AG04450 (cell line): ENCODE data around the gene MRTFA. TPM values are rescaled to one million over a fixed set of nuclear protein-coding genes. Genes with fewer than 3 reads are reported as not detected.

Experiments used
- CTCF ChIA-PET: fragments of 300-600, 350-600 bp; formaldehyde crosslinking; extraction: SDS; loops from one replicate; lab custom pipeline; 2022; ENCODE audit warnings: antibody characterized with exemption, inconsistent platforms; lab: Charles Lee
- POLR2A ChIA-PET: fragments of 350-600 bp; formaldehyde crosslinking; extraction: SDS; loops from one replicate; lab custom pipeline; 2021; ENCODE audit warnings: antibody characterized with exemption, inconsistent platforms; lab: Yijun Ruan, JAX
- DNase-seq: peaks from one replicate; pipeline ENCODE4 v3.0.0-alpha.2; 2011; ENCODE audit warnings: low read depth, low spot score
- H3K27ac ChIP-seq: one replicate; pipeline ENCODE4 v1.5.1; 2012; ENCODE audit warnings: low read depth, low read length, control low read depth
- H3K27me3 ChIP-seq: one replicate; pipeline ENCODE4 v1.6.0; 2012; ENCODE audit warnings: low read length; ENCODE audit not compliant: control insufficient read depth, insufficient read depth
- H3K4me3 ChIP-seq: 2 replicates; pipeline ENCODE4 v1.5.1; 2011; ENCODE audit warnings: mild to moderate bottlenecking, low read depth, low read length, control low read depth
- H3K9me3 ChIP-seq: 2 replicates; pipeline ENCODE4 v1.5.1; 2012; ENCODE audit warnings: low read length; ENCODE audit not compliant: control insufficient read depth, insufficient read depth
- CTCF ChIP-seq: IDR thresholded peaks from 2 replicates; pipeline ENCODE4 v1.5.1; 2011; ENCODE audit warnings: low read depth, low read length, control low read depth, inconsistent platforms
- polyA plus RNA-seq: library from polyadenylated mRNA; depleted of rRNA; stranded (reverse); fragments of >200 nt; gene quantifications from 2 replicates; pipeline ENCODE4 v1.2.3, GENCODE V29; 2011

MRTFA gene
- polyA plus RNA-seq, 1 experiment: 6.8 TPM

DNA sequence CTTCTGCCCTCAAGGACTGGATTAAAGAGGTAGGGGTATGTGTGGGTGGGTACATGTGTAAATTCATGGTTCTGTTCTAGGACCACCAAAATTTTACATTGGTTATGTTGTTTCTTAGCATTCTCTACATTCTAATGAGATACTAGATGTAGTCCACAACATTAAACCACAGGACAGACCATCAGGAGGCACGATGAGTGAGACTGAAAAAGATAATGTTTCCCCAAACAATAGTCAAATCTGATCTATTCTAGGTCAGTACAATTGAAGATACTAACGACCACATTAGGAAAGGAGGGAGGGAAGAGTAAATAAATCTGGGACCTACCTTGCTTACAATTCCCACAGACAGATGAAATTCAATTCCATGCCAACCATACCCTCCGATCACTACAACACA, 42.2 kb downstream of the MRTFA start:
- DNase-seq: no peak
- Histone ChIP-seq H3K9me3 (no peaks in the 10 kb centered on the region), H3K4me3 (no peak overlapping the region), H3K27ac (no peak overlapping the region), H3K27me3 (no peaks in the 10 kb centered on the region)
- no peak for TF ChIP-seq CTCF
- CTCF ChIA-PET: interaction anchor here (0.8 kb wide), 1 partner anchor 11 kb away, joined by 3 read pairs; no protein-coding TSS in a partner anchor
- POLR2A ChIA-PET: no interaction called here

DNA sequence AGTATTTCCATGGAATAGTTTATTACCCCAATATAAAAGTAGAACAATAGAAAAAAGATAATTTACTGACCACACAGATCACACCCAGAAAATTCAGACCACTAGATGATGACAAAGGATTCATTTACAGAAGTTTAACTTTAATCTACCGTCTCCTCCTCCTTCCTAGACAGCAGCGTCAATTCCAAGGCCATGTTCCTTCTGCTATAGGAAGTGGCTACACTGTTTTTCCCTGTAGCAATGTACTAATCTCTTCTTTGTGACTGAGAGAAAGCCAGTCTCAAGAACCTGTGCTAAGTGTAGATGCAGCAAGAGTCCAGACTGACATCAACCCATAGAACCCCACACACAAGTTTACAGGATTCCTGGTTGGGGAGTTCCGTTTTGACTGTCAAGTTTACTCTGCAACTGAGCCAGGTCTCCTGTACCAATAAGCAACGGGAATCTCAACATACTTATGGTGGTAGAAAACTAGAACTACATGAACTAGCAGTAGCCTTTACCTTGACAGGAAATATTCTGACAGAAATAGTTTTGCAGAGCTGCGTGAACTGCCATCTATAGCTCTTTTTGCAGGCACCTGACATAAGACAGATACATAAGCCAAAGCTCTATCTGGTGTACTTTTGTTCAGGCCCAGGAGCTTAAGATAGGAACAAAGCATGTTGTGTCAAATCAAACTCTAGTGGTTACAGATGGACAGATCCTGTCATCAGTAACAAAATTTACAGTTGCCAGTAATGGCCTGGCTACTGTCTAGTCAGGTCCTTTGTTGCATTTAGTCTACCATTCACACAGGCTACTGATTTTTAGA, 42.9 kb downstream of the MRTFA start:
- CTCF ChIA-PET: interaction anchor here (0.8 kb wide), 1 partner anchor 12 kb away, joined by 3 read pairs; no protein-coding TSS in a partner anchor
- POLR2A ChIA-PET: no interaction called here

GRCh38 chr22:40592352-40593113, 44.0 kb downstream of the MRTFA start:
- ChIA-PET POLR2A (no interaction called here), CTCF (interaction anchor here (0.7 to 0.9 kb wide), 2 partner anchors 15 to 80 kb away, joined by 3 read pairs; no protein-coding TSS in a partner anchor)
- no peaks in the 10 kb centered on the region for H3K9me3 ChIP-seq
- H3K27ac ChIP-seq: no peak overlapping the region
- no peaks in the 10 kb centered on the region for H3K27me3 ChIP-seq
- H3K4me3 ChIP-seq: no peak overlapping the region
- no peak for TF ChIP-seq CTCF
- DNase-seq: no peak

More for the DNA sequence above, 42.9 kb downstream of the MRTFA start:
- TF ChIP-seq CTCF: no peak
- Histone ChIP-seq H3K27ac (no peak overlapping the region), H3K27me3 (no peaks in the 10 kb centered on the region), H3K4me3 (no peak overlapping the region), H3K9me3 (no peaks in the 10 kb centered on the region)
- DNase-seq: no peak

- no peaks in the 10 kb centered on the region for H3K27me3 ChIP-seq
- no peak overlapping the region for H3K4me3 ChIP-seq
- POLR2A ChIA-PET: interaction anchor here (1.1 to 1.3 kb wide), 2 partner anchors 9 to 48 kb away, joined by 3 to 4 read pairs; partner anchors contain the start of gene MRTFA
- no peak for TF ChIP-seq CTCF
- CTCF ChIA-PET: interaction anchor here (0.6 to 2.0 kb wide), 3 partner anchors 58 to 219 kb away, joined by 3 to 9 read pairs (median 3); no protein-coding TSS in a partner anchor
- no peaks in the 10 kb centered on the region for H3K9me3 ChIP-seq
- DNase-seq: no peak
- H3K27ac ChIP-seq: no peak overlapping the region
Measured at GRCh38 chr22:40588726-40589125, 47.8 kb downstream of the MRTFA start.
